ENCODE measurements around the gene UBA52. TPM values are rescaled to one million over a fixed set of nuclear protein-coding genes. Genes with fewer than 3 reads are reported as not detected.

Gene UBA52
- total RNA-seq, 4 donors from 2014 or later = 371 to 644 (median 574) TPM

DNA sequence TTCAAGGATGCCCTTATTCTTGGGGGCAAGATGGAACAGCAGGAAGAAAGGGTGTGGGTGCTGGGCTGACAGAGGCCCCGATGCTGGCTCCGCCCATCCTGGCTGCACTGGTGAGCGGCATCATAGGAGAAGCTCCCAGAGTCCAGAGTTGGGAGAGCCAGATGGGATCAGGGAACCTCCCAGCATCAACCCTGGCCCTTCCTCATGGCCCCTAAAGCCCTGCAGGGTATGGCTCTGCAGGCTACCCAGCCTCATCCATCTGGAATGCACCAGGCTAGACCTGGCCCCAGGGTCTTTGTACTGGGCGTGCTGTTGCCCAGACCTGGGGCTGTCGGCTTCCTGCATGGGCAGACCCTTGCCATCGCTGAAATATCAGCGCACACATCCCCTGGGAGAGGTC is 41.9 kb upstream of the UBA52 start:
- ATAC-seq = no peak
- peaks cover 0 to 48% of the 10 kb centered on the region in 2 donors for H3K36me3 ChIP-seq
- no peak overlapping the region for H3K4me3 ChIP-seq
- WGBS, 2 donors (ENCODE audit: low coverage in 1 of 2) = no CpG with 5 or more reads among the region's 7 CpGs
- peaks cover 0 to 3% (median 0%) of the 10 kb centered on the region in 3 donors for H3K4me1 ChIP-seq
- H3K27ac ChIP-seq = no peak overlapping the region
- TF ChIP-seq POLR2A (IDR thresholded peaks at IDR 0.05) (no peak), POLR2AphosphoS5 (IDR thresholded peaks at IDR 0.05) (no peak), EP300 (IDR thresholded peaks at IDR 0.05) (no peak)
- TF ChIP-seq, protein P1, sequence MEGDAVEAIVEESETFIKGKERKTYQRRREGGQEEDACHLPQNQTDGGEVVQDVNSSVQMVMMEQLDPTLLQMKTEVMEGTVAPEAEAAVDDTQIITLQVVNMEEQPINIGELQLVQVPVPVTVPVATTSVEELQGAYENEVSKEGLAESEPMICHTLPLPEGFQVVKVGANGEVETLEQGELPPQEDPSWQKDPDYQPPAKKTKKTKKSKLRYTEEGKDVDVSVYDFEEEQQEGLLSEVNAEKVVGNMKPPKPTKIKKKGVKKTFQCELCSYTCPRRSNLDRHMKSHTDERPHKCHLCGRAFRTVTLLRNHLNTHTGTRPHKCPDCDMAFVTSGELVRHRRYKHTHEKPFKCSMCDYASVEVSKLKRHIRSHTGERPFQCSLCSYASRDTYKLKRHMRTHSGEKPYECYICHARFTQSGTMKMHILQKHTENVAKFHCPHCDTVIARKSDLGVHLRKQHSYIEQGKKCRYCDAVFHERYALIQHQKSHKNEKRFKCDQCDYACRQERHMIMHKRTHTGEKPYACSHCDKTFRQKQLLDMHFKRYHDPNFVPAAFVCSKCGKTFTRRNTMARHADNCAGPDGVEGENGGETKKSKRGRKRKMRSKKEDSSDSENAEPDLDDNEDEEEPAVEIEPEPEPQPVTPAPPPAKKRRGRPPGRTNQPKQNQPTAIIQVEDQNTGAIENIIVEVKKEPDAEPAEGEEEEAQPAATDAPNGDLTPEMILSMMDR (IDR thresholded peaks at IDR 0.05) = no peak
- H3K27me3 ChIP-seq = no peaks in the 10 kb centered on the region
- H3K9me3 ChIP-seq = no peaks in the 10 kb centered on the region

DNA sequence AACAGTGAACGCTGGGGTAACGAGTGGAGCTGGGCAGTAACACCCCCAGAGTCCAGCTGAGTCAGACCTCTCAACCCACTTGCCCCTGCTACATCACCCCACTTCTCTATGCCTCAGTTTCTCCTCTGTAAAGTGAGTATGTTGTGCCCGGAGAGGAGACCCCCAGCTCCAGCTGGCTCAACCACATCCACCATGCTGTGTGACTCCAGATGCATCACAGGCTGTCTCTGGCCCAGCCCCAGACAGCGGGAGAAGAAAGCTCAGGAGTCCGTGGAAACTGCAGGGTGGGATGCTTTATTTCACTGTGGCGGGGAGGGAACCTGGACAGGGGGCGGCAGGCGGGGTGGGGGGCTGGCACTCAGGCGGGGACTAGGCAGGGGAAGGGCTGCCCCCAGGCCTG is 40.2 kb upstream of the UBA52 start:
- no peak overlapping the region for H3K4me3 ChIP-seq
- H3K36me3 ChIP-seq = peaks cover 0 to 65% of the 10 kb centered on the region in 2 donors
- no peaks in the 10 kb centered on the region for H3K9me3 ChIP-seq
- no peak for ATAC-seq
- H3K4me1 ChIP-seq = peaks cover 0 to 3% (median 0%) of the 10 kb centered on the region in 3 donors
- no peak overlapping the region for H3K27ac ChIP-seq
- TF ChIP-seq, protein P1 (IDR thresholded peaks at IDR 0.05) = no peak
- no peak for TF ChIP-seq POLR2A (IDR thresholded peaks at IDR 0.05)
- TF ChIP-seq POLR2AphosphoS5 (IDR thresholded peaks at IDR 0.05) = no peak
- TF ChIP-seq EP300 (IDR thresholded peaks at IDR 0.05) = no peak
- H3K27me3 ChIP-seq = no peaks in the 10 kb centered on the region
- no CpG with 5 or more reads among the region's 9 CpGs for WGBS, 2 donors (ENCODE audit: low coverage in 1 of 2)

DNA sequence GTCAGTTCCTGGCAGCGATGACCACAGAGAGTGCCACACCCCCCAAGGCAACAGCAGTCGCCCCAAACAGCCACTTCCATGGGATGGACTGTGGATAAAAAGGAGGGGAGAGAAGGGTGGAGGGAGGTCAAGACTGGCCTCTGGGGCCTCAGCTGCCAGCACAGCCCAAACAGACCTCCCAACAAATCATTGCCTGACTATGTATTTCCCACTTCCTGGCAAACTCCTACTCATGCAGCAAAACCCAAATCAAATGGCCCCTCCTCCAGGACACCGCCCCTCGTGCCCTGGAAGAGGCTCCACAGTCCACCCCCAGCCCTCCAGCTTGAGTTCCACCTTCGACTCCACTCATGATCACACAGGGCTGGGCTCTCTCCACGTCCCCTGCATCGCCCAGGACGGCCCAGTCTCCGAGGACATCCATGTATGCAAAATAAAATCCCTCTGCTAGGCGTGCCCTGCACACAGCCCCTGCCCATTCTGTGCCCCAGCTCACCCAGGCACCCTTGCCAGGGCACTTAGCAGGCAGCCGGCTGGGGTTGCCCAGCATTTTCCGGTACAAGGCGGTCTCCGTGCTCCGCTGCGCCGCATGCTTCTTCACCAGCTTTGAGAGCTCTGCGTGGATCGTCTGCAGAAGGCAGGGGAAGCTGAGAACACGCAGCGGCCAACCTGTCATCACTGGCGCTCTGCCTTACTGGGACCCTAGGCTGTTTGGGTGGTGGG is 39.3 kb upstream of the UBA52 start:
- peaks cover 0 to 73% of the 10 kb centered on the region in 2 donors for H3K36me3 ChIP-seq
- H3K9me3 ChIP-seq = no peaks in the 10 kb centered on the region
- H3K4me3 ChIP-seq = no peak overlapping the region
- no peak for ATAC-seq
- WGBS, 2 donors (ENCODE audit: low coverage in 1 of 2) = 90% methylated on average over 7 of the region's 22 CpGs; no CpG with 5 or more reads in 1 of the 2 donors
- H3K27ac ChIP-seq = no peak overlapping the region
- H3K4me1 ChIP-seq = peaks cover 0 to 3% (median 0%) of the 10 kb centered on the region in 3 donors
- no peaks in the 10 kb centered on the region for H3K27me3 ChIP-seq
- no peak for TF ChIP-seq POLR2A (IDR thresholded peaks at IDR 0.05)
- TF ChIP-seq POLR2AphosphoS5 (IDR thresholded peaks at IDR 0.05) = no peak
- TF ChIP-seq, protein P1 (IDR thresholded peaks at IDR 0.05) = no peak
- no peak for TF ChIP-seq EP300 (IDR thresholded peaks at IDR 0.05)

DNA sequence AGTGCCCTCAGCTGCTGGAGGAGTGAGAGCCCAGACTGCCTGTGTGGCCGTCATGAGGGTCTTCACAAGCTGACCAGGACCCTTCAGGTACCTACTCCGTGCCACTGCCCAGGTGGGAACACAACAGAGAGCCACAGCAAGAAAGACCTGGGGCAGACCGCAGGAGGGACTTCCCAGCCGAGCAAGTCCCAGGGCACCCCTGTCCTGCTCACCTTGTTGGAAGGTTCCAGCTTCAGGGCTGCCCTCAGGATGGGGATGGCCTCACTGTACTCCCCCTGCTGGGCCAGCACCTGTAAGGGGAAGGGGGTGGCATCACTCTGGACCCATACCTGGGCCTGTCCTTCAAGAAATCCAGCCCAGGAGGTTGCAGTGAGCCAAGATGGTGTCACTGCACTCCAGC is 38.6 kb upstream of the UBA52 start:
- Histone ChIP-seq H3K36me3 (peaks cover 0 to 80% of the 10 kb centered on the region in 2 donors), H3K4me1 (peaks cover 0 to 3% (median 0%) of the 10 kb centered on the region in 3 donors), H3K4me3 (no peak overlapping the region), H3K9me3 (no peaks in the 10 kb centered on the region), H3K27ac (no peak overlapping the region), H3K27me3 (no peaks in the 10 kb centered on the region)
- no peak for ATAC-seq
- WGBS, 2 donors (ENCODE audit: low coverage in 1 of 2) = 100% methylated on average over 2 of the region's 4 CpGs; no CpG with 5 or more reads in 1 of the 2 donors
- TF ChIP-seq POLR2A (IDR thresholded peaks at IDR 0.05) = no peak
- TF ChIP-seq, protein P1 (IDR thresholded peaks at IDR 0.05) = no peak
- no peak for TF ChIP-seq EP300 (IDR thresholded peaks at IDR 0.05)
- no peak for TF ChIP-seq POLR2AphosphoS5 (IDR thresholded peaks at IDR 0.05)

DNA sequence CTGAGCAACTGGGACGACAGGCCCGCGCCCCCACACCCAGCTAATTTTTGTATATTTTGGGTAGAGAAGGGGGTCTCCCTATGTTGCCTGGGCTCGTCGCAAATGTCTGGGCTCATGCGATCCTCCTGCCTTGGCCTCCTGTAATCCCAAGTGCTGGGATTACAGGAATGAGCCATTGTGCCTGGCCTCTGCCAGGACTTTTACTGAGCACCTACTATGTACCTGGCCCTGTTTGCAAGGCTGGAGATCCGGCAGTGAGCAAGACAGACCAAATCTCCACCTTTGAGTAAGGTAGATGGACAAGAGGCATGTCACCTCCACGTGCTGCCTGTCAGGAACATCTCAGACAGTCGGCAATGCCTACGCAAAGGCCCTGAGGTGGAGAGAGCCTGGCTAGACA is 35.2 kb upstream of the UBA52 start:
- no peak for ATAC-seq
- Histone ChIP-seq H3K4me3 (no peak overlapping the region), H3K9me3 (no peaks in the 10 kb centered on the region), H3K27me3 (no peaks in the 10 kb centered on the region), H3K4me1 (peaks cover 0 to 6% (median 0%) of the 10 kb centered on the region in 3 donors), H3K36me3 (peaks cover 0 to 98% of the 10 kb centered on the region in 2 donors), H3K27ac (no peak overlapping the region)
- TF ChIP-seq EP300 (IDR thresholded peaks at IDR 0.05) (no peak), POLR2A (IDR thresholded peaks at IDR 0.05) (no peak), POLR2AphosphoS5 (IDR thresholded peaks at IDR 0.05) (no peak)
- TF ChIP-seq, protein P1 (IDR thresholded peaks at IDR 0.05) = no peak
- 100% methylated on average over 2 of the region's 10 CpGs; no CpG with 5 or more reads in 1 of the 2 donors for WGBS, 2 donors (ENCODE audit: low coverage in 1 of 2)

Measured in gastroesophageal sphincter (tissue), 4 donors.